HEK293 (cell line): ENCODE results near the gene CCL19.

Experiments used
- CTCF ChIA-PET: fragments of 350-600 bp; formaldehyde crosslinking; extraction: SDS; loops from one replicate; lab custom pipeline; 2021; ENCODE audit warnings: antibody characterized with exemption; lab: Yijun Ruan, JAX
- POLR2A ChIA-PET: fragments of 300-600 bp; formaldehyde crosslinking; extraction: SDS; loops from one replicate; lab custom pipeline; 2020; ENCODE audit warnings: antibody characterized with exemption, inconsistent platforms; lab: Yijun Ruan, JAX
- H3K27ac ChIP-seq: fragments of 200-500 bp; sonication (Bioruptor generic); 2 replicates; pipeline ENCODE4 v1.5.1; 2014; ENCODE audit warnings: low read depth, low read length, control low read depth, inconsistent platforms; ENCODE audit errors: extremely low read depth
- H3K36me3 ChIP-seq, 2 experiments: fragments of 200-500 bp in 1 of 2; sonication (Bioruptor generic) in 1 of 2; 1 replicate in 1 of 2; 2 replicates in 1 of 2; pipeline ENCODE4 v1.5.1; 2014 to 2017; ENCODE audit warnings: inconsistent platforms in 2 of 2, low read length in 2 of 2; ENCODE audit not compliant: control insufficient read depth in 2 of 2, insufficient read depth in 1 of 2
- H3K4me1 ChIP-seq: fragments of 200-500 bp; sonication (Bioruptor generic); 2 replicates; pipeline ENCODE4 v1.5.1; 2014; ENCODE audit warnings: mild to moderate bottlenecking, low read length, inconsistent platforms; ENCODE audit not compliant: control insufficient read depth, insufficient read depth
- H3K4me3 ChIP-seq: 2 replicates; pipeline ENCODE4 v1.5.1; 2011; ENCODE audit warnings: low read depth, mild to moderate bottlenecking, control low read depth, low read length, moderate library complexity
- H3K9me3 ChIP-seq: fragments of 200-500 bp; sonication (Bioruptor generic); 2 replicates; pipeline ENCODE4 v1.5.1; 2014; ENCODE audit warnings: low read depth, low read length, inconsistent platforms; ENCODE audit not compliant: control insufficient read depth, insufficient read depth
- BCL11B ChIP-seq: fragments of 450-650 bp; formaldehyde crosslinking; IDR thresholded peaks from 2 replicates; pipeline ENCODE4 v1.5.1; 2016; ENCODE audit warnings: low read depth, missing biosample characterization, missing genetic modification characterization
- EGR2 ChIP-seq: fragments of 450-650 bp; formaldehyde crosslinking; IDR thresholded peaks from 2 replicates; pipeline ENCODE4 v1.5.1; 2016; ENCODE audit warnings: low read depth, missing biosample characterization, missing genetic modification characterization
- RBAK ChIP-seq: fragments of 450-650 bp; formaldehyde crosslinking; IDR thresholded peaks from 2 replicates; pipeline ENCODE4 v1.5.1; 2016; ENCODE audit warnings: missing biosample characterization, missing genetic modification characterization
- TCF7L2 ChIP-seq: IDR thresholded peaks from 2 replicates; pipeline ENCODE4 v1.6.1; 2011; ENCODE audit warnings: low read depth, mild to moderate bottlenecking, inconsistent platforms, low read length, moderate library complexity, borderline replicate concordance
- ZFHX2 ChIP-seq: fragments of 450-650 bp; formaldehyde crosslinking; conservative IDR thresholded peaks from 2 replicates; pipeline ENCODE4 v1.5.1; 2016; ENCODE audit warnings: missing biosample characterization, missing genetic modification characterization
- ZFP37 ChIP-seq: fragments of 450-650 bp; formaldehyde crosslinking; IDR thresholded peaks from 2 replicates; pipeline ENCODE4 v1.5.1; 2016; ENCODE audit warnings: missing biosample characterization, missing genetic modification characterization
- ZNF132 ChIP-seq: fragments of 450-650 bp; formaldehyde crosslinking; IDR thresholded peaks from 2 replicates; pipeline ENCODE4 v1.5.1; 2017; ENCODE audit warnings: missing biosample characterization, missing genetic modification characterization, borderline replicate concordance
- ZNF16 ChIP-seq: fragments of 450-650 bp; formaldehyde crosslinking; IDR thresholded peaks from 2 replicates; pipeline ENCODE4 v1.5.1; 2016; ENCODE audit warnings: low read depth, missing biosample characterization, missing genetic modification characterization
- ZNF266 ChIP-seq: fragments of 450-650 bp; formaldehyde crosslinking; IDR thresholded peaks from 2 replicates; pipeline ENCODE4 v1.5.1; 2016; ENCODE audit warnings: missing biosample characterization, missing genetic modification characterization, low read depth
- ZNF274 ChIP-seq, 2 experiments: fragments of 200-500 bp in 1 of 2; fragments of 450-650 bp in 1 of 2; sonication (Bioruptor generic) in 1 of 2; formaldehyde crosslinking in 1 of 2; IDR thresholded peaks; 2 replicates each; pipeline versions ENCODE4 v1.5.1 to v1.6.1; 2014 to 2016; ENCODE audit warnings: borderline replicate concordance in 1 of 2, inconsistent platforms in 1 of 2, low read length in 1 of 2, missing biosample characterization in 1 of 2, missing genetic modification characterization in 1 of 2
- ZNF311 ChIP-seq: fragments of 450-650 bp; formaldehyde crosslinking; IDR thresholded peaks from 2 replicates; pipeline ENCODE4 v1.5.1; 2017; ENCODE audit warnings: missing biosample characterization, missing genetic modification characterization, borderline replicate concordance
- ZNF366 ChIP-seq: fragments of 450-650 bp; formaldehyde crosslinking; conservative IDR thresholded peaks from 2 replicates; pipeline ENCODE4 v1.5.1; 2016; ENCODE audit warnings: missing biosample characterization, missing genetic modification characterization
- ZNF555 ChIP-seq: fragments of 450-650 bp; formaldehyde crosslinking; conservative IDR thresholded peaks from 2 replicates; pipeline ENCODE4 v1.5.1; 2017; ENCODE audit warnings: missing biosample characterization, mild to moderate bottlenecking, missing genetic modification characterization, inconsistent platforms
- ZNF585B ChIP-seq: fragments of 450-650 bp; formaldehyde crosslinking; IDR thresholded peaks from 2 replicates; pipeline ENCODE4 v1.5.1; 2016; ENCODE audit warnings: missing biosample characterization, missing genetic modification characterization
- ZNF658 ChIP-seq: fragments of 450-650 bp; formaldehyde crosslinking; IDR thresholded peaks from 2 replicates; pipeline ENCODE4; 2016; ENCODE audit warnings: missing biosample characterization, missing genetic modification characterization
- ZNF670 ChIP-seq: fragments of 450-650 bp; formaldehyde crosslinking; IDR thresholded peaks from 2 replicates; pipeline ENCODE4 v1.5.1; 2016; ENCODE audit warnings: missing biosample characterization, missing genetic modification characterization, low read depth
- ZNF76 ChIP-seq: fragments of 450-650 bp; formaldehyde crosslinking; IDR thresholded peaks from 2 replicates; pipeline ENCODE4; 2016; ENCODE audit warnings: low read depth, missing biosample characterization, missing genetic modification characterization, borderline replicate concordance
- ZSCAN30 ChIP-seq: fragments of 450-650 bp; IDR thresholded peaks from 2 replicates; pipeline ENCODE4 v1.5.1; 2018; ENCODE audit warnings: missing biosample characterization, mild to moderate bottlenecking, missing genetic modification characterization, moderate library complexity
- TF ChIP-seq, protein P1 (sequence below): fragments of 450-650 bp; formaldehyde crosslinking; IDR thresholded peaks from 2 replicates; pipeline ENCODE4 v1.5.1; 2016; ENCODE audit warnings: missing biosample characterization, missing genetic modification characterization
- TF ChIP-seq, protein P2 (sequence below): fragments of 450-650 bp; formaldehyde crosslinking; conservative IDR thresholded peaks from 2 replicates; pipeline ENCODE4 v1.5.1; 2016; ENCODE audit warnings: low read depth, missing biosample characterization, missing genetic modification characterization
- TF ChIP-seq, protein P3 (sequence below): fragments of 450-650 bp; formaldehyde crosslinking; IDR thresholded peaks from 2 replicates; pipeline ENCODE4 v1.5.1; 2016; ENCODE audit warnings: missing biosample characterization, missing genetic modification characterization
- TF ChIP-seq, protein P4 (sequence below): fragments of 450-650 bp; formaldehyde crosslinking; IDR thresholded peaks from 2 replicates; pipeline ENCODE4 v1.5.1; 2016; ENCODE audit warnings: missing biosample characterization, missing genetic modification characterization

Gene CCL19

DNA sequence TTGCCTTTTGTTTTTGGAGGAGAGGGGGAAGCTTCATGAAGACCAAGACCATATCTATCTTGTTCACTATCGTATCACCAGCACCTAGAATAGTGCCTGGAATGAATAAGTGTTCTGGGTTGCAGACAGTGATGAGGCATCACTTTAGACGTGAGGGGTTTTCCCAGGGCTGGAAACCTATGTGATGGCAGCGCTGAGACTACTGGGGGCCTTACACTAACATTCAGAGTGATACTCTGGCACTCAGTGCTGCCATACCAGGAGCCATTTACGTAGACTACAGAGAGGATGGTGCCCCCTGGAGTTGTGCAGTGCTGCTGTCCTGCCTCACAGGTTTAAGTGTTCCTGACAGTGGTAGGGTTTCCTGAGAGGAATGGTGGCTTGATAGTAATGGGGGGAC lies 6.9 kb downstream of the CCL19 start (continued):
- TF ChIP-seq, protein P1, sequence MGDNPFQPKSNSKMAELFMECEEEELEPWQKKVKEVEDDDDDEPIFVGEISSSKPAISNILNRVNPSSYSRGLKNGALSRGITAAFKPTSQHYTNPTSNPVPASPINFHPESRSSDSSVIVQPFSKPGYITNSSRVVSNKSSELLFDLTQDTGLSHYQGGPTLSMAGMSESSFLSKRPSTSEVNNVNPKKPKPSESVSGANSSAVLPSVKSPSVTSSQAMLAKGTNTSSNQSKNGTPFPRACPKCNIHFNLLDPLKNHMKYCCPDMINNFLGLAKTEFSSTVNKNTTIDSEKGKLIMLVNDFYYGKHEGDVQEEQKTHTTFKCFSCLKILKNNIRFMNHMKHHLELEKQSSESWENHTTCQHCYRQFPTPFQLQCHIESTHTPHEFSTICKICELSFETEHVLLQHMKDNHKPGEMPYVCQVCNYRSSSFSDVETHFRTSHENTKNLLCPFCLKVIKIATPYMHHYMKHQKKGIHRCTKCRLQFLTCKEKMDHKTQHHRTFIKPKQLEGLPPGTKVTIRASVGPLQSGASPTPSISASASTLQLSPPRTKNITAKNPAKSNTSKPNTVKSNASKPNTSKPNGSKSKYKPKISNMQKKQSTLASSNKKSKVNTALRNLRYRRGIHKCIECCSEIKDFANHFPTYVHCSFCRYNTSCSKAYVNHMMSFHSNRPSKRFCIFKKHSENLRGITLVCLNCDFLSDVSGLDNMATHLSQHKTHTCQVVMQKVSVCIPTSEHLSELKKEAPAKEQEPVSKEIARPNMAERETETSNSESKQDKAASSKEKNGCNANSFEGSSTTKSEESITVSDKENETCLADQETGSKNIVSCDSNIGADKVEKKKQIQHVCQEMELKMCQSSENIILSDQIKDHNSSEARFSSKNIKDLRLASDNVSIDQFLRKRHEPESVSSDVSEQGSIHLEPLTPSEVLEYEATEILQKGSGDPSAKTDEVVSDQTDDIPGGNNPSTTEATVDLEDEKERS (tag by site-specific recombination): no peak
- TF ChIP-seq ZNF76 (tag by site-specific recombination) (no peak), ZNF274 (IDR thresholded peaks at IDR 0.05; ENCODE audit: low read length) (no peak), ZNF274 (tag by site-specific recombination; IDR thresholded peaks at IDR 0.05; ENCODE audit: borderline replicate concordance) (no peak)

GRCh38 chr9:34675869-34676268 lies 15.2 kb downstream of the CCL19 start:
- Histone ChIP-seq H3K36me3 (no peaks in the 10 kb centered on the region), H3K27ac (no peak overlapping the region), H3K4me1 (no peaks in the 10 kb centered on the region), H3K9me3 (no peaks in the 10 kb centered on the region), H3K4me3 (no peak overlapping the region)
- POLR2A ChIA-PET: no interaction called here
- TF ChIP-seq ZNF266 (tag by site-specific recombination) (no peak), RBAK (no peak), EGR2 (peak; percentile 42; the same call in 1 of the 2 replicates), ZFHX2 (0 out of 2 replicates have a peak, but pooled peaks have one; percentile 8), TCF7L2 (no peak)
- CTCF ChIA-PET: interaction anchor here (0.5 to 6.1 kb wide), 14 partner anchors 10 to 500 kb away, joined by 3 to 116 read pairs (median 6); partner anchors contain the start of gene GALT

DNA sequence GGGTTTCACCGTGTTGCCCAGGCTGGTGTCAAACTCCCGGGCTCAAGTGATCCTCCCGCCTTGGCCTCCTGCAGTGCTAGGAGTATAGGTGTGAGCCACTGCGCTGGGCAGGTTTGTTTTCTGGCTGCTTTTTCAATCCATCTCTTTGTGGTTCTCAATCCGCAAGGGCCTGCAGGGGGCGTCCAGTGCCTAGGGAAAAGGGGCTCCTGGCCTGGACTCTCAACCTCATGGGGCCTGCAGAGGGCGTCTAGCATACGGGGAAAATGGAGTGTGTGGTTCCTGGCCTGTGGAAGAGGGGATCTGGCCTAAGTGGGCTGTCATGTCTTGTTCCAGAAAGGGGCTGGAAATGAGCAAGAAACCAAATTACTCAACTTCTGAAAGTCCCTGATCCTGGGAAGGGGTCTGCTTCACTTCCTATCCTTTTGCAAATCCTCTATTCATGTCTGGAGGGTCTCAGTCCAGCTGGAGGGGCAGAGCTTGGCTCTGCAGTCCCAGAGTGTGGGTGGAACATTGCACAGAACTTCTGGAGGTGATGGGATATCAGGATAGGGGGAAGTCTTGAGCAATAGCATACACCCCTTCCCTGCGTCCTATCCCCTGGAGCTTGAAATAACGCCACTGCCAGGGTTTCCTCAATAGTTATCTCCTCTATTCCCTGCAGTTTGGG lies 15.9 kb downstream of the CCL19 start:
- H3K36me3 ChIP-seq: no peaks in the 10 kb centered on the region
- H3K4me3 ChIP-seq: no peak overlapping the region
- ChIA-PET POLR2A (no interaction called here), CTCF (interaction anchor here (0.5 to 6.1 kb wide), 18 partner anchors 11 to 501 kb away, joined by 3 to 116 read pairs (median 3); partner anchors contain the start of gene GALT)
- no peaks in the 10 kb centered on the region for H3K4me1 ChIP-seq
- no peaks in the 10 kb centered on the region for H3K9me3 ChIP-seq
- no peak overlapping the region for H3K27ac ChIP-seq
- TF ChIP-seq ZNF311 (no peak), ZSCAN30 (peak; percentile 80), ZNF16 (tag by site-specific recombination) (no peak), ZNF585B (tag by site-specific recombination) (no peak), ZNF555 (tag by site-specific recombination) (no peak), ZNF658 (tag by site-specific recombination) (no peak), ZFP37 (tag by site-specific recombination) (no peak), ZNF366 (tag by site-specific recombination) (no peak), BCL11B (tag by site-specific recombination) (no peak), ZNF132 (tag by site-specific recombination) (no peak), ZNF670 (no peak)
- TF ChIP-seq, protein P2, sequence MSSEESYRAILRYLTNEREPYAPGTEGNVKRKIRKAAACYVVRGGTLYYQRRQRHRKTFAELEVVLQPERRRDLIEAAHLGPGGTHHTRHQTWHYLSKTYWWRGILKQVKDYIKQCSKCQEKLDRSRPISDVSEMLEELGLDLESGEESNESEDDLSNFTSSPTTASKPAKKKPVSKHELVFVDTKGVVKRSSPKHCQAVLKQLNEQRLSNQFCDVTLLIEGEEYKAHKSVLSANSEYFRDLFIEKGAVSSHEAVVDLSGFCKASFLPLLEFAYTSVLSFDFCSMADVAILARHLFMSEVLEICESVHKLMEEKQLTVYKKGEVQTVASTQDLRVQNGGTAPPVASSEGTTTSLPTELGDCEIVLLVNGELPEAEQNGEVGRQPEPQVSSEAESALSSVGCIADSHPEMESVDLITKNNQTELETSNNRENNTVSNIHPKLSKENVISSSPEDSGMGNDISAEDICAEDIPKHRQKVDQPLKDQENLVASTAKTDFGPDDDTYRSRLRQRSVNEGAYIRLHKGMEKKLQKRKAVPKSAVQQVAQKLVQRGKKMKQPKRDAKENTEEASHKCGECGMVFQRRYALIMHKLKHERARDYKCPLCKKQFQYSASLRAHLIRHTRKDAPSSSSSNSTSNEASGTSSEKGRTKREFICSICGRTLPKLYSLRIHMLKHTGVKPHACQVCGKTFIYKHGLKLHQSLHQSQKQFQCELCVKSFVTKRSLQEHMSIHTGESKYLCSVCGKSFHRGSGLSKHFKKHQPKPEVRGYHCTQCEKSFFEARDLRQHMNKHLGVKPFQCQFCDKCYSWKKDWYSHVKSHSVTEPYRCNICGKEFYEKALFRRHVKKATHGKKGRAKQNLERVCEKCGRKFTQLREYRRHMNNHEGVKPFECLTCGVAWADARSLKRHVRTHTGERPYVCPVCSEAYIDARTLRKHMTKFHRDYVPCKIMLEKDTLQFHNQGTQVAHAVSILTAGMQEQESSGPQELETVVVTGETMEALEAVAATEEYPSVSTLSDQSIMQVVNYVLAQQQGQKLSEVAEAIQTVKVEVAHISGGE (tag by site-specific recombination): no peak
- TF ChIP-seq, protein P3, sequence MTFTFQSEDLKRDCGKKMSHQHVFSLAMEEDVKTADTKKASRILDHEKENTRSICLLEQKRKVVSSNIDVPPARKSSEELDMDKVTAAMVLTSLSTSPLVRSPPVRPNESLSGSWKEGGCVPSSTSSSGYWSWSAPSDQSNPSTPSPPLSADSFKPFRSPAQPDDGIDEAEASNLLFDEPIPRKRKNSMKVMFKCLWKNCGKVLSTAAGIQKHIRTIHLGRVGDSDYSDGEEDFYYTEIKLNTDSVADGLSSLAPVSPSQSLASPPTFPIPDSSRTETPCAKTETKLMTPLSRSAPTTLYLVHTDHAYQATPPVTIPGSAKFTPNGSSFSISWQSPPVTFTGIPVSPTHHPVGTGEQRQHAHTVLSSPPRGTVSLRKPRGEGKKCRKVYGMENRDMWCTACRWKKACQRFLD (tag by site-specific recombination): no peak
- TF ChIP-seq, protein P4, sequence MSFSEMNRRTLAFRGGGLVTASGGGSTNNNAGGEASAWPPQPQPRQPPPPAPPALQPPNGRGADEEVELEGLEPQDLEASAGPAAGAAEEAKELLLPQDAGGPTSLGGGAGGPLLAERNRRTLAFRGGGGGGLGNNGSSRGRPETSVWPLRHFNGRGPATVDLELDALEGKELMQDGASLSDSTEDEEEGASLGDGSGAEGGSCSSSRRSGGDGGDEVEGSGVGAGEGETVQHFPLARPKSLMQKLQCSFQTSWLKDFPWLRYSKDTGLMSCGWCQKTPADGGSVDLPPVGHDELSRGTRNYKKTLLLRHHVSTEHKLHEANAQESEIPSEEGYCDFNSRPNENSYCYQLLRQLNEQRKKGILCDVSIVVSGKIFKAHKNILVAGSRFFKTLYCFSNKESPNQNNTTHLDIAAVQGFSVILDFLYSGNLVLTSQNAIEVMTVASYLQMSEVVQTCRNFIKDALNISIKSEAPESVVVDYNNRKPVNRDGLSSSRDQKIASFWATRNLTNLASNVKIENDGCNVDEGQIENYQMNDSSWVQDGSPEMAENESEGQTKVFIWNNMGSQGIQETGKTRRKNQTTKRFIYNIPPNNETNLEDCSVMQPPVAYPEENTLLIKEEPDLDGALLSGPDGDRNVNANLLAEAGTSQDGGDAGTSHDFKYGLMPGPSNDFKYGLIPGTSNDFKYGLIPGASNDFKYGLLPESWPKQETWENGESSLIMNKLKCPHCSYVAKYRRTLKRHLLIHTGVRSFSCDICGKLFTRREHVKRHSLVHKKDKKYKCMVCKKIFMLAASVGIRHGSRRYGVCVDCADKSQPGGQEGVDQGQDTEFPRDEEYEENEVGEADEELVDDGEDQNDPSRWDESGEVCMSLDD: no peak
